Fibroblast of lung (primary cell): ENCODE measurements around the gene NUDT8. TPM values are rescaled to one million over a fixed set of nuclear protein-coding genes. Genes with fewer than 3 reads are reported as not detected.

Source experiments
- DNase-seq, 2 donors: peaks; one replicate each; pipeline versions ENCODE4 v3.0.0 to v3.0.0-alpha.2; 2010; ENCODE audit warnings: low read depth in 2 of 2
- H2AFZ ChIP-seq: 2 replicates; pipeline ENCODE4 v1.5.1; 2012; ENCODE audit warnings: low read length, control low read depth, inconsistent platforms
- H3K27ac ChIP-seq: 2 replicates; pipeline ENCODE4 v1.5.1; 2011; ENCODE audit warnings: low read length, control low read depth; ENCODE audit not compliant: insufficient read depth
- H3K27me3 ChIP-seq: 2 replicates; pipeline ENCODE4 v1.5.1; 2011; ENCODE audit warnings: mild to moderate bottlenecking, low read length; ENCODE audit not compliant: control insufficient read depth, insufficient read depth
- H3K36me3 ChIP-seq: 2 replicates; pipeline ENCODE4 v1.5.1; 2011; ENCODE audit warnings: low read length; ENCODE audit not compliant: control insufficient read depth, insufficient read depth
- H3K4me1 ChIP-seq: 2 replicates; pipeline ENCODE4 v1.5.1; 2011; ENCODE audit warnings: low read length; ENCODE audit not compliant: control insufficient read depth, insufficient read depth; ENCODE audit errors: extremely low read depth
- H3K4me2 ChIP-seq: 2 replicates; pipeline ENCODE4 v1.5.1; 2011; ENCODE audit warnings: low read length, control low read depth; ENCODE audit not compliant: insufficient read depth; ENCODE audit errors: extremely low read depth
- H3K4me3 ChIP-seq, 4 experiments: fragments of 200-600 bp in 1 of 4; sonication (generic) in 1 of 4; replicated peaks in 1 of 4; 2 replicates each; pipeline ENCODE4 v1.5.1; 2011 to 2016; ENCODE audit warnings: low read length in 4 of 4, low read depth in 3 of 4, mild to moderate bottlenecking in 3 of 4, control low read depth in 2 of 4, inconsistent platforms in 1 of 4, mixed read lengths in 1 of 4; ENCODE audit not compliant: insufficient read depth in 1 of 4; ENCODE audit errors: control extremely low read depth in 1 of 4
- H3K79me2 ChIP-seq: 2 replicates; pipeline ENCODE4 v1.5.1; 2012; ENCODE audit warnings: mild to moderate bottlenecking, low read length, inconsistent platforms; ENCODE audit not compliant: control insufficient read depth, insufficient read depth
- H3K9ac ChIP-seq: 2 replicates; pipeline ENCODE4 v1.5.1; 2011; ENCODE audit warnings: mild to moderate bottlenecking, low read length, control low read depth; ENCODE audit not compliant: insufficient read depth
- H3K9me3 ChIP-seq: 2 replicates; pipeline ENCODE4 v1.5.1; 2012; ENCODE audit warnings: low read depth, low read length; ENCODE audit not compliant: control insufficient read depth, insufficient read depth
- H4K20me1 ChIP-seq: 2 replicates; pipeline ENCODE4 v1.5.1; 2011; ENCODE audit warnings: low read length; ENCODE audit not compliant: control insufficient read depth, insufficient read depth; ENCODE audit errors: extremely low read depth
- EZH2 ChIP-seq: IDR thresholded peaks from 2 replicates; pipeline ENCODE4 v1.5.1; 2012; ENCODE audit warnings: low read length, control low read depth, mild to moderate bottlenecking; ENCODE audit errors: missing control alignments
- polyA plus RNA-seq, 2 donors: library from polyadenylated mRNA; depleted of rRNA in 1 of 2; stranded (reverse) in 1 of 2; unstranded in 1 of 2; fragments of >200 nt; gene quantifications; 2 replicates each; pipeline ENCODE4 v1.2.1, GENCODE V29; 2011 to 2012; ENCODE audit warnings: missing spikeins in 1 of 2
- total RNA-seq: library from RNA; depleted of rRNA; stranded (reverse); fragments of >200 nt; gene quantifications from 2 replicates; pipeline ENCODE4 v1.2.1, GENCODE V29; 2014
- TF ChIP-seq, protein P1 (sequence below), 2 donors: IDR thresholded peaks in 1 of 2; conservative IDR thresholded peaks in 1 of 2; 1 replicate in 1 of 2; 2 replicates in 1 of 2; pipeline ENCODE4 v1.5.1; 2011 to 2012; ENCODE audit warnings: low read length in 2 of 2, control low read depth in 1 of 2, inconsistent platforms in 1 of 2, low read depth in 1 of 2, mild to moderate bottlenecking in 1 of 2

Gene NUDT8
- total and polyA plus RNA-seq, 2 donors (not counting 1 experiment from before 2014, with no cell fraction given) = 0.90 to 5.0 TPM

DNA sequence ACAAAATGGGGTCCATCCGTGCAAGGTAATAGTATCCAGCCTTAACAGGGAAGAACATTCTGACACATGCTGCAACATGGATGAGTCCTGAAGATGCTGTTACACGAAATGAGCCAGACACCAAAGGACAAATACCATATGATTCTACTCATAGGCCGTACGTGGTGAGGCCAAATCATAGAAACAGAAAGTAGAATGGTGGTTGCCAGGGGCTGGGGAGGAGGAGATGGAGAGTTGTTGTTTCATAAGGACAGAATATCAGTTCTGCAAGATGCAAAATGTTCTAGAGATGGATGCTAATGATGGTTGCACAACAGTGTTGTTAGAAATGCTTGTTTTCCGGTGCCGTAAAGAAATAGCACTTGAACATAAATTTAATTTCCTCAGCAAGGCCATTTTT is 7.2 kb upstream of the NUDT8 start:
- TF ChIP-seq, protein P1, sequence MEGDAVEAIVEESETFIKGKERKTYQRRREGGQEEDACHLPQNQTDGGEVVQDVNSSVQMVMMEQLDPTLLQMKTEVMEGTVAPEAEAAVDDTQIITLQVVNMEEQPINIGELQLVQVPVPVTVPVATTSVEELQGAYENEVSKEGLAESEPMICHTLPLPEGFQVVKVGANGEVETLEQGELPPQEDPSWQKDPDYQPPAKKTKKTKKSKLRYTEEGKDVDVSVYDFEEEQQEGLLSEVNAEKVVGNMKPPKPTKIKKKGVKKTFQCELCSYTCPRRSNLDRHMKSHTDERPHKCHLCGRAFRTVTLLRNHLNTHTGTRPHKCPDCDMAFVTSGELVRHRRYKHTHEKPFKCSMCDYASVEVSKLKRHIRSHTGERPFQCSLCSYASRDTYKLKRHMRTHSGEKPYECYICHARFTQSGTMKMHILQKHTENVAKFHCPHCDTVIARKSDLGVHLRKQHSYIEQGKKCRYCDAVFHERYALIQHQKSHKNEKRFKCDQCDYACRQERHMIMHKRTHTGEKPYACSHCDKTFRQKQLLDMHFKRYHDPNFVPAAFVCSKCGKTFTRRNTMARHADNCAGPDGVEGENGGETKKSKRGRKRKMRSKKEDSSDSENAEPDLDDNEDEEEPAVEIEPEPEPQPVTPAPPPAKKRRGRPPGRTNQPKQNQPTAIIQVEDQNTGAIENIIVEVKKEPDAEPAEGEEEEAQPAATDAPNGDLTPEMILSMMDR (conservative IDR thresholded peaks at IDR 0.05 in 1 of 2, IDR thresholded peaks at IDR 0.05 in 1 of 2; ENCODE audit: low read depth in 1 of 2, low read length in 2 of 2) = no peak
- no peak for TF ChIP-seq EZH2
- H3K4me1 ChIP-seq = no peaks in the 10 kb centered on the region

DNA sequence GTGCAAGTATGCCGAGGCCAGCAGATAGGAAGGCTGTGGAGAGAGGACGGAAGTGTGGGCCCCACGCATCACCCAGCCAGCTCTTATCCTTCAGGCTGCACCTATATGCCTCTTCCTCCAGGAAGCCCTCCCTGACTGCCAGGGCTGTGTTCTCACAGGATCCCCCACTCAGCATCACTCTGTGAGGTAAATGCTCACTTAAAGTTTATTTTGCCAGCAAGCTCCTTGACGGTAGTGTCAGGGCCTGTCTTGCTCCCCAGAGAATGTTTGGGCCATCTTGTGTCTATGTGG is 5.4 kb upstream of the NUDT8 start:
- Histone ChIP-seq H2AFZ (no peak overlapping the region), H3K79me2 (no peaks in the 10 kb centered on the region), H3K4me1 (no peaks in the 10 kb centered on the region), H3K4me2 (no peak overlapping the region), H3K27ac (no peak overlapping the region), H3K9me3 (no peaks in the 10 kb centered on the region), H3K9ac (no peak overlapping the region), H3K27me3 (no peaks in the 10 kb centered on the region), H4K20me1 (no peaks in the 10 kb centered on the region), H3K36me3 (no peaks in the 10 kb centered on the region), H3K4me3 (no peak overlapping the region)
- no peak for TF ChIP-seq EZH2
- TF ChIP-seq, protein P1 (conservative IDR thresholded peaks at IDR 0.05 in 1 of 2, IDR thresholded peaks at IDR 0.05 in 1 of 2; ENCODE audit: low read depth in 1 of 2, low read length in 2 of 2) = no peak
- DNase-seq = no peak

More for the DNA sequence above, 7.2 kb upstream of the NUDT8 start:
- no peak for DNase-seq
- H3K4me3 ChIP-seq = no peak overlapping the region
- no peaks in the 10 kb centered on the region for H3K9me3 ChIP-seq
- H3K9ac ChIP-seq = no peak overlapping the region
- no peaks in the 10 kb centered on the region for H3K36me3 ChIP-seq
- no peaks in the 10 kb centered on the region for H3K27me3 ChIP-seq
- H2AFZ ChIP-seq = no peak overlapping the region
- H3K27ac ChIP-seq = no peak overlapping the region
- no peaks in the 10 kb centered on the region for H4K20me1 ChIP-seq
- no peaks in the 10 kb centered on the region for H3K79me2 ChIP-seq
- no peak overlapping the region for H3K4me2 ChIP-seq

GRCh38 chr11:67634366-67635230 is 4.9 kb upstream of the NUDT8 start:
- Histone ChIP-seq H3K4me2 (no peak overlapping the region), H2AFZ (no peak overlapping the region), H3K79me2 (no peaks in the 10 kb centered on the region), H3K9me3 (no peaks in the 10 kb centered on the region), H3K36me3 (no peaks in the 10 kb centered on the region), H3K27me3 (no peaks in the 10 kb centered on the region), H3K4me1 (no peaks in the 10 kb centered on the region), H3K4me3 (no peak overlapping the region), H3K27ac (no peak overlapping the region), H3K9ac (no peak overlapping the region), H4K20me1 (no peaks in the 10 kb centered on the region)
- no peak for TF ChIP-seq EZH2
- TF ChIP-seq, protein P1 (conservative IDR thresholded peaks at IDR 0.05 in 1 of 2, IDR thresholded peaks at IDR 0.05 in 1 of 2; ENCODE audit: low read depth in 1 of 2, low read length in 2 of 2) = no peak
- no peak for DNase-seq
